ENCODE results near the gene HNRNPA3. TPM values are rescaled to one million over a fixed set of nuclear protein-coding genes. Genes with fewer than 3 reads are reported as not detected.
A peak's percentile ranks its signal among the peaks of the same experiment; 100 is the strongest.

Gene HNRNPA3
- total and polyA plus RNA-seq, 2 of the 13 experiments (the other 11 are each of a cell fraction or from before 2014, with no cell fraction given) = 73.3 to 97.7 TPM

- TF ChIP-seq HNF1B (CRISPR knock-in tag; IDR thresholded peaks at IDR 0.05) = peak; percentile 51; the same call in 1 of the 2 replicates
- TF ChIP-seq LCORL (IDR thresholded peaks at IDR 0.05) = no peak; the same call in none of the 2 replicates
- TF ChIP-seq LCORL (CRISPR knock-in tag; IDR thresholded peaks at IDR 0.05) = no peak; the same call in 1 of the 2 replicates
- no peak for TF ChIP-seq HIVEP1 (CRISPR knock-in tag; IDR thresholded peaks at IDR 0.05)
- no peak for TF ChIP-seq CBX2 (IDR thresholded peaks at IDR 0.05; ENCODE audit: low read depth, low read length)
- TF ChIP-seq CBX2 (CRISPR knock-in tag; IDR thresholded peaks at IDR 0.05; ENCODE audit: low read depth) = no peak
- TF ChIP-seq ZNF44 (CRISPR knock-in tag; IDR thresholded peaks at IDR 0.05) = no peak; the same call in 1 of the 2 replicates
- peak; percentile 65; the same call in 1 of the 2 replicates for TF ChIP-seq ZBTB20 (CRISPR knock-in tag; IDR thresholded peaks at IDR 0.05; ENCODE audit: borderline replicate concordance, low read depth)
- TF ChIP-seq PAXIP1 (CRISPR knock-in tag; conservative IDR thresholded peaks at IDR 0.05) = peak; percentile 63
- TF ChIP-seq ZBTB37 (CRISPR knock-in tag; IDR thresholded peaks at IDR 0.05) = no peak
- TF ChIP-seq PAF1 (CRISPR knock-in tag; IDR thresholded peaks at IDR 0.05) = peak; percentile 71; the same call in 1 of the 2 replicates
- TF ChIP-seq, protein P1, sequence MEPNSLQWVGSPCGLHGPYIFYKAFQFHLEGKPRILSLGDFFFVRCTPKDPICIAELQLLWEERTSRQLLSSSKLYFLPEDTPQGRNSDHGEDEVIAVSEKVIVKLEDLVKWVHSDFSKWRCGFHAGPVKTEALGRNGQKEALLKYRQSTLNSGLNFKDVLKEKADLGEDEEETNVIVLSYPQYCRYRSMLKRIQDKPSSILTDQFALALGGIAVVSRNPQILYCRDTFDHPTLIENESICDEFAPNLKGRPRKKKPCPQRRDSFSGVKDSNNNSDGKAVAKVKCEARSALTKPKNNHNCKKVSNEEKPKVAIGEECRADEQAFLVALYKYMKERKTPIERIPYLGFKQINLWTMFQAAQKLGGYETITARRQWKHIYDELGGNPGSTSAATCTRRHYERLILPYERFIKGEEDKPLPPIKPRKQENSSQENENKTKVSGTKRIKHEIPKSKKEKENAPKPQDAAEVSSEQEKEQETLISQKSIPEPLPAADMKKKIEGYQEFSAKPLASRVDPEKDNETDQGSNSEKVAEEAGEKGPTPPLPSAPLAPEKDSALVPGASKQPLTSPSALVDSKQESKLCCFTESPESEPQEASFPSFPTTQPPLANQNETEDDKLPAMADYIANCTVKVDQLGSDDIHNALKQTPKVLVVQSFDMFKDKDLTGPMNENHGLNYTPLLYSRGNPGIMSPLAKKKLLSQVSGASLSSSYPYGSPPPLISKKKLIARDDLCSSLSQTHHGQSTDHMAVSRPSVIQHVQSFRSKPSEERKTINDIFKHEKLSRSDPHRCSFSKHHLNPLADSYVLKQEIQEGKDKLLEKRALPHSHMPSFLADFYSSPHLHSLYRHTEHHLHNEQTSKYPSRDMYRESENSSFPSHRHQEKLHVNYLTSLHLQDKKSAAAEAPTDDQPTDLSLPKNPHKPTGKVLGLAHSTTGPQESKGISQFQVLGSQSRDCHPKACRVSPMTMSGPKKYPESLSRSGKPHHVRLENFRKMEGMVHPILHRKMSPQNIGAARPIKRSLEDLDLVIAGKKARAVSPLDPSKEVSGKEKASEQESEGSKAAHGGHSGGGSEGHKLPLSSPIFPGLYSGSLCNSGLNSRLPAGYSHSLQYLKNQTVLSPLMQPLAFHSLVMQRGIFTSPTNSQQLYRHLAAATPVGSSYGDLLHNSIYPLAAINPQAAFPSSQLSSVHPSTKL (CRISPR knock-in tag; IDR thresholded peaks at IDR 0.05) = peak; percentile 87
- peak; percentile 74; the same call in 1 of the 2 replicates for TF ChIP-seq ZNF12 (CRISPR knock-in tag; IDR thresholded peaks at IDR 0.05)
- TF ChIP-seq, protein P2, sequence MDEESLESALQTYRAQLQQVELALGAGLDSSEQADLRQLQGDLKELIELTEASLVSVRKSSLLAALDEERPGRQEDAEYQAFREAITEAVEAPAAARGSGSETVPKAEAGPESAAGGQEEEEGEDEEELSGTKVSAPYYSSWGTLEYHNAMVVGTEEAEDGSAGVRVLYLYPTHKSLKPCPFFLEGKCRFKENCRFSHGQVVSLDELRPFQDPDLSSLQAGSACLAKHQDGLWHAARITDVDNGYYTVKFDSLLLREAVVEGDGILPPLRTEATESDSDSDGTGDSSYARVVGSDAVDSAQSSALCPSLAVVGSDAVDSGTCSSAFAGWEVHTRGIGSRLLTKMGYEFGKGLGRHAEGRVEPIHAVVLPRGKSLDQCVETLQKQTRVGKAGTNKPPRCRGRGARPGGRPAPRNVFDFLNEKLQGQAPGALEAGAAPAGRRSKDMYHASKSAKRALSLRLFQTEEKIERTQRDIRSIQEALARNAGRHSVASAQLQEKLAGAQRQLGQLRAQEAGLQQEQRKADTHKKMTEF (CRISPR knock-in tag; IDR thresholded peaks at IDR 0.05) = peak; percentile 90; the same call in 1 of the 2 replicates
These were observed 580 bp downstream of the HNRNPA3 start (continued) for GRCh38 chr2:177212891-177213856.

Measured in HepG2 (cell line).